GM23338 (cell line): ENCODE measurements around the gene ZBTB42. TPM values are rescaled to one million over a fixed set of nuclear protein-coding genes. Genes with fewer than 3 reads are reported as not detected.

ENCODE experiments used
- ATAC-seq: fragments of 200-7000 bp; cut with Tn5 transposase; 3 replicates; pipeline ENCODE4 v1.9.1; 2020
- DNase-seq: peaks from one replicate; pipeline ENCODE4 v3.0.0-alpha.2; 2015; ENCODE audit warnings: low spot score
- H2AFZ ChIP-seq: fragments of 200-600 bp; sonication (generic); 2 replicates; pipeline ENCODE4 v1.8.0; 2016; ENCODE audit warnings: antibody characterized with exemption, mild to moderate bottlenecking, moderate library complexity
- H3F3A ChIP-seq: fragments of 200-600 bp; sonication (generic); replicated peaks from 2 replicates; pipeline ENCODE4 v1.8.0; 2017; ENCODE audit warnings: antibody characterized with exemption, mixed run types, low read depth
- H3K27ac ChIP-seq: fragments of 200-600 bp; sonication (generic); 2 replicates; pipeline ENCODE4 v1.6.1; 2016; ENCODE audit warnings: low read depth
- H3K27me3 ChIP-seq: fragments of 200-600 bp; sonication (generic); 2 replicates; pipeline ENCODE4 v1.8.0; 2016; ENCODE audit warnings: mild to moderate bottlenecking, mixed run types, moderate library complexity; ENCODE audit not compliant: insufficient read depth
- H3K36me3 ChIP-seq: fragments of 200-600 bp; sonication (generic); 2 replicates; pipeline ENCODE4 v1.8.0; 2016; ENCODE audit warnings: mild to moderate bottlenecking; ENCODE audit not compliant: insufficient read depth
- H3K4me1 ChIP-seq: fragments of 200-600 bp; sonication (generic); 2 replicates; pipeline ENCODE4 v1.8.0; 2016; ENCODE audit warnings: mild to moderate bottlenecking, moderate library complexity; ENCODE audit not compliant: insufficient read depth
- H3K4me2 ChIP-seq: fragments of 200-600 bp; sonication (generic); 2 replicates; pipeline ENCODE4 v1.7.1; 2017; ENCODE audit warnings: mixed run types
- H3K4me3 ChIP-seq: fragments of 200-600 bp; sonication (generic); 2 replicates; pipeline ENCODE4 v1.6.1; 2016; ENCODE audit warnings: mixed run types
- H3K79me2 ChIP-seq: fragments of 200-600 bp; sonication (generic); replicated peaks from 2 replicates; pipeline ENCODE4 v1.8.0; 2017; ENCODE audit warnings: mild to moderate bottlenecking; ENCODE audit not compliant: insufficient read depth
- H3K9me2 ChIP-seq: fragments of 200-600 bp; sonication (generic); 2 replicates; pipeline ENCODE4 v1.8.0; 2017; ENCODE audit not compliant: insufficient read depth
- H4K20me1 ChIP-seq: fragments of 200-600 bp; sonication (generic); replicated peaks from 2 replicates; pipeline ENCODE4 v1.8.0; 2017; ENCODE audit warnings: mild to moderate bottlenecking; ENCODE audit not compliant: insufficient read depth
- H3K27ac Mint-ChIP-seq: 2 replicates; pipeline ENCODE4 v1.8.0; 2020; ENCODE audit warnings: inconsistent platforms, mild to moderate bottlenecking, moderate library complexity, mixed read lengths
- H3K27me3 Mint-ChIP-seq: 3 replicates; pipeline ENCODE4 v1.8.0; 2022; ENCODE audit warnings: low read depth, mild to moderate bottlenecking, moderate library complexity, mixed read lengths, inconsistent platforms; ENCODE audit not compliant: insufficient read depth, poor library complexity
- H3K36me3 Mint-ChIP-seq: 3 replicates; pipeline ENCODE4 v1.8.0; 2021; ENCODE audit warnings: low read depth, mild to moderate bottlenecking, inconsistent platforms, moderate library complexity, mixed read lengths
- H3K4me1 Mint-ChIP-seq: 3 replicates; pipeline ENCODE4 v1.8.0; 2020; ENCODE audit warnings: mild to moderate bottlenecking, inconsistent platforms, mixed read lengths
- H3K4me3 Mint-ChIP-seq: 3 replicates; pipeline ENCODE4 v1.8.0; 2021; ENCODE audit warnings: moderate library complexity, mild to moderate bottlenecking, inconsistent platforms, mixed read lengths
- H3K9me3 Mint-ChIP-seq: 3 replicates; pipeline ENCODE4 v1.8.0; 2020; ENCODE audit warnings: moderate library complexity, mild to moderate bottlenecking, inconsistent platforms, mixed read lengths
- CREB1 ChIP-seq: fragments of 250-450 bp; sonication (Bioruptor Pico); IDR thresholded peaks from 2 replicates; pipeline ENCODE4 v1.5.0; 2020; ENCODE audit warnings: low read depth, mild to moderate bottlenecking, moderate library complexity
- ETS1 ChIP-seq: IDR thresholded peaks from 2 replicates; pipeline ENCODE4 v1.6.1; 2016; ENCODE audit warnings: antibody characterized with exemption
- EZH2 ChIP-seq: fragments of 200-600 bp; sonication (generic); IDR thresholded peaks from one replicate; pipeline ENCODE4 v1.8.0; 2017; ENCODE audit warnings: antibody characterized with exemption, mild to moderate bottlenecking, low read depth; ENCODE audit not compliant: unreplicated experiment
- EZH2phosphoT487 ChIP-seq: fragments of 200-600 bp; sonication (generic); IDR thresholded peaks from one replicate; pipeline ENCODE4 v1.8.1; 2018; ENCODE audit warnings: antibody characterized with exemption; ENCODE audit not compliant: unreplicated experiment
- NANOG ChIP-seq: IDR thresholded peaks from 2 replicates; pipeline ENCODE4 v1.6.1; 2016; ENCODE audit warnings: antibody characterized with exemption, borderline replicate concordance
- POLR2AphosphoS5 ChIP-seq: IDR thresholded peaks from 2 replicates; pipeline ENCODE4 v1.6.1; 2016; ENCODE audit warnings: antibody characterized with exemption, low read depth
- REST ChIP-seq: IDR thresholded peaks from one replicate; pipeline ENCODE4 v1.6.1; 2018; ENCODE audit warnings: antibody characterized with exemption; ENCODE audit not compliant: unreplicated experiment
- STAT1 ChIP-seq: IDR thresholded peaks from one replicate; pipeline ENCODE4 v1.6.1; 2016; ENCODE audit warnings: antibody characterized with exemption; ENCODE audit not compliant: unreplicated experiment
- ZNF114 ChIP-seq: fragments of 250-450 bp; sonication (Bioruptor Pico); IDR thresholded peaks from 2 replicates; pipeline ENCODE4 v1.5.0; 2020; ENCODE audit warnings: mild to moderate bottlenecking, moderate library complexity
- polyA plus RNA-seq: library from polyadenylated mRNA; unstranded; fragments of >200 nt; fragmentation: Nextera tagmentation; extraction: Ambion mirVana; gene quantifications from 2 replicates; pipeline ENCODE4 v1.2.1, GENCODE V29; 2016
- total RNA-seq: library from RNA; depleted of rRNA; stranded (reverse); fragments of >200 nt; shearing (Covaris generic); gene quantifications from 2 replicates; pipeline ENCODE4 v1.2.3, GENCODE V29; 2014
- TF ChIP-seq, protein P1 (sequence below), 2 experiments: fragments of 200-600 bp in 1 of 2; sonication (generic) in 1 of 2; conservative IDR thresholded peaks; 2 replicates each; pipeline versions ENCODE4 v1.5.1 to v1.6.1; 2016 to 2017; ENCODE audit warnings: antibody characterized with exemption in 2 of 2, low read depth in 2 of 2, mild to moderate bottlenecking in 2 of 2, moderate library complexity in 1 of 2
- TF ChIP-seq, protein P2 (sequence below): fragments of 250-450 bp; sonication (Bioruptor Pico); IDR thresholded peaks from 2 replicates; pipeline ENCODE4 v1.5.0; 2020; ENCODE audit warnings: mild to moderate bottlenecking, moderate library complexity

ZBTB42 gene
- total and polyA plus RNA-seq, 2 experiments from 2014 or later: 0.70 to 4.4 TPM

GRCh38 chr14:104771918-104772706 is 28.8 kb upstream of the ZBTB42 start:
- 0 out of 2 replicates have a peak, but pooled peaks cover 5% of the 10 kb centered on the region for H3K36me3 ChIP-seq
- no peak overlapping the region for H3K27ac ChIP-seq
- H3K9me3 Mint-ChIP-seq: peaks cover 6% of the 10 kb centered on the region; the same call in 2 of the 3 replicates
- H3K4me3 Mint-ChIP-seq: no peak overlapping the region
- H3K9me2 ChIP-seq: no peaks in the 10 kb centered on the region
- peaks cover 9% of the 10 kb centered on the region; the same call in 1 of the 2 replicates for H3F3A ChIP-seq
- no peak overlapping the region for H2AFZ ChIP-seq
- TF ChIP-seq STAT1 (no peak), REST (no peak), CREB1 (CRISPR knock-in tag) (no peak), EZH2phosphoT487 (no peak), EZH2 (no peak), POLR2AphosphoS5 (no peak), ZNF114 (no peak), ETS1 (no peak), NANOG (no peak)
- TF ChIP-seq, protein P1, sequence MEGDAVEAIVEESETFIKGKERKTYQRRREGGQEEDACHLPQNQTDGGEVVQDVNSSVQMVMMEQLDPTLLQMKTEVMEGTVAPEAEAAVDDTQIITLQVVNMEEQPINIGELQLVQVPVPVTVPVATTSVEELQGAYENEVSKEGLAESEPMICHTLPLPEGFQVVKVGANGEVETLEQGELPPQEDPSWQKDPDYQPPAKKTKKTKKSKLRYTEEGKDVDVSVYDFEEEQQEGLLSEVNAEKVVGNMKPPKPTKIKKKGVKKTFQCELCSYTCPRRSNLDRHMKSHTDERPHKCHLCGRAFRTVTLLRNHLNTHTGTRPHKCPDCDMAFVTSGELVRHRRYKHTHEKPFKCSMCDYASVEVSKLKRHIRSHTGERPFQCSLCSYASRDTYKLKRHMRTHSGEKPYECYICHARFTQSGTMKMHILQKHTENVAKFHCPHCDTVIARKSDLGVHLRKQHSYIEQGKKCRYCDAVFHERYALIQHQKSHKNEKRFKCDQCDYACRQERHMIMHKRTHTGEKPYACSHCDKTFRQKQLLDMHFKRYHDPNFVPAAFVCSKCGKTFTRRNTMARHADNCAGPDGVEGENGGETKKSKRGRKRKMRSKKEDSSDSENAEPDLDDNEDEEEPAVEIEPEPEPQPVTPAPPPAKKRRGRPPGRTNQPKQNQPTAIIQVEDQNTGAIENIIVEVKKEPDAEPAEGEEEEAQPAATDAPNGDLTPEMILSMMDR (conservative IDR thresholded peaks at IDR 0.05; ENCODE audit: low read depth in 2 of 2): no peak
- TF ChIP-seq, protein P2, sequence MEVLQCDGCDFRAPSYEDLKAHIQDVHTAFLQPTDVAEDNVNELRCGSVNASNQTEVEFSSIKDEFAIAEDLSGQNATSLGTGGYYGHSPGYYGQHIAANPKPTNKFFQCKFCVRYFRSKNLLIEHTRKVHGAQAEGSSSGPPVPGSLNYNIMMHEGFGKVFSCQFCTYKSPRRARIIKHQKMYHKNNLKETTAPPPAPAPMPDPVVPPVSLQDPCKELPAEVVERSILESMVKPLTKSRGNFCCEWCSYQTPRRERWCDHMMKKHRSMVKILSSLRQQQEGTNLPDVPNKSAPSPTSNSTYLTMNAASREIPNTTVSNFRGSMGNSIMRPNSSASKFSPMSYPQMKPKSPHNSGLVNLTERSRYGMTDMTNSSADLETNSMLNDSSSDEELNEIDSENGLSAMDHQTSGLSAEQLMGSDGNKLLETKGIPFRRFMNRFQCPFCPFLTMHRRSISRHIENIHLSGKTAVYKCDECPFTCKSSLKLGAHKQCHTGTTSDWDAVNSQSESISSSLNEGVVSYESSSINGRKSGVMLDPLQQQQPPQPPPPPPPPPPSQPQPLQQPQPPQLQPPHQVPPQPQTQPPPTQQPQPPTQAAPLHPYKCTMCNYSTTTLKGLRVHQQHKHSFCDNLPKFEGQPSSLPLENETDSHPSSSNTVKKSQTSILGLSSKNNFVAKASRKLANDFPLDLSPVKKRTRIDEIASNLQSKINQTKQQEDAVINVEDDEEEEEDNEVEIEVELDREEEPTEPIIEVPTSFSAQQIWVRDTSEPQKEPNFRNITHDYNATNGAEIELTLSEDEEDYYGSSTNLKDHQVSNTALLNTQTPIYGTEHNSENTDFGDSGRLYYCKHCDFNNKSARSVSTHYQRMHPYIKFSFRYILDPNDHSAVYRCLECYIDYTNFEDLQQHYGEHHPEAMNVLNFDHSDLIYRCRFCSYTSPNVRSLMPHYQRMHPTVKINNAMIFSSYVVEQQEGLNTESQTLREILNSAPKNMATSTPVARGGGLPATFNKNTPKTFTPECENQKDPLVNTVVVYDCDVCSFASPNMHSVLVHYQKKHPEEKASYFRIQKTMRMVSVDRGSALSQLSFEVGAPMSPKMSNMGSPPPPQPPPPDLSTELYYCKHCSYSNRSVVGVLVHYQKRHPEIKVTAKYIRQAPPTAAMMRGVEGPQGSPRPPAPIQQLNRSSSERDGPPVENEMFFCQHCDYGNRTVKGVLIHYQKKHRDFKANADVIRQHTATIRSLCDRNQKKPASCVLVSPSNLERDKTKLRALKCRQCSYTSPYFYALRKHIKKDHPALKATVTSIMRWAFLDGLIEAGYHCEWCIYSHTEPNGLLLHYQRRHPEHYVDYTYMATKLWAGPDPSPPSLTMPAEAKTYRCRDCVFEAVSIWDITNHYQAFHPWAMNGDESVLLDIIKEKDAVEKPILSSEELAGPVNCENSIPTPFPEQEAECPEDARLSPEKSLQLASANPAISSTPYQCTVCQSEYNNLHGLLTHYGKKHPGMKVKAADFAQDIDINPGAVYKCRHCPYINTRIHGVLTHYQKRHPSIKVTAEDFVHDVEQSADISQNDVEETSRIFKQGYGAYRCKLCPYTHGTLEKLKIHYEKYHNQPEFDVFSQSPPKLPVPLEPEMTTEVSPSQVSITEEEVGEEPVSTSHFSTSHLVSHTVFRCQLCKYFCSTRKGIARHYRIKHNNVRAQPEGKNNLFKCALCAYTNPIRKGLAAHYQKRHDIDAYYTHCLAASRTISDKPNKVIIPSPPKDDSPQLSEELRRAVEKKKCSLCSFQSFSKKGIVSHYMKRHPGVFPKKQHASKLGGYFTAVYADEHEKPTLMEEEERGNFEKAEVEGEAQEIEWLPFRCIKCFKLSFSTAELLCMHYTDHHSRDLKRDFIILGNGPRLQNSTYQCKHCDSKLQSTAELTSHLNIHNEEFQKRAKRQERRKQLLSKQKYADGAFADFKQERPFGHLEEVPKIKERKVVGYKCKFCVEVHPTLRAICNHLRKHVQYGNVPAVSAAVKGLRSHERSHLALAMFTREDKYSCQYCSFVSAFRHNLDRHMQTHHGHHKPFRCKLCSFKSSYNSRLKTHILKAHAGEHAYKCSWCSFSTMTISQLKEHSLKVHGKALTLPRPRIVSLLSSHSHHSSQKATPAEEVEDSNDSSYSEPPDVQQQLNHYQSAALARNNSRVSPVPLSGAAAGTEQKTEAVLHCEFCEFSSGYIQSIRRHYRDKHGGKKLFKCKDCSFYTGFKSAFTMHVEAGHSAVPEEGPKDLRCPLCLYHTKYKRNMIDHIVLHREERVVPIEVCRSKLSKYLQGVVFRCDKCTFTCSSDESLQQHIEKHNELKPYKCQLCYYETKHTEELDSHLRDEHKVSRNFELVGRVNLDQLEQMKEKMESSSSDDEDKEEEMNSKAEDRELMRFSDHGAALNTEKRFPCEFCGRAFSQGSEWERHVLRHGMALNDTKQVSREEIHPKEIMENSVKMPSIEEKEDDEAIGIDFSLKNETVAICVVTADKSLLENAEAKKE (CRISPR knock-in tag): no peak
- no peak overlapping the region for H3K4me2 ChIP-seq
- peaks cover 11% of the 10 kb centered on the region for H3K4me1 ChIP-seq
- H3K79me2 ChIP-seq: no peaks in the 10 kb centered on the region
- H4K20me1 ChIP-seq: no peaks in the 10 kb centered on the region
- peaks cover 16% of the 10 kb centered on the region for H3K4me1 Mint-ChIP-seq
- H3K27me3 ChIP-seq: no peaks in the 10 kb centered on the region
- no peak for ATAC-seq
- H3K27ac Mint-ChIP-seq: no peak overlapping the region
- DNase-seq: no peak
- H3K36me3 Mint-ChIP-seq: peaks cover 37% of the 10 kb centered on the region
- peaks cover 7% of the 10 kb centered on the region for H3K27me3 Mint-ChIP-seq
- H3K4me3 ChIP-seq: no peak overlapping the region
